SK-N-SH (cell line): ENCODE data around the gene SETBP1. TPM values are rescaled to one million over a fixed set of nuclear protein-coding genes. Genes with fewer than 3 reads are reported as not detected.

ENCODE experiments used
- CTCF ChIA-PET: fragments of 300-600, 350-600 bp; formaldehyde crosslinking; extraction: SDS; loops from one replicate; lab custom pipeline; 2021; lab: Yijun Ruan, JAX
- POLR2A ChIA-PET: fragments of 350-600 bp; sonication (Branson Sonifier 250); formaldehyde crosslinking; extraction: SDS; loops from one replicate; lab custom pipeline; 2020; ENCODE audit warnings: antibody characterized with exemption, inconsistent platforms; lab: Yijun Ruan, JAX
- DNase-seq: peaks from one replicate; pipeline ENCODE4 v3.0.0; 2012
- H2AFZ ChIP-seq: fragments of 200-600 bp; sonication (generic); 2 replicates; pipeline ENCODE4 v1.8.1; 2016; ENCODE audit warnings: antibody characterized with exemption, mild to moderate bottlenecking, low read depth
- H3F3A ChIP-seq: fragments of 200-600 bp; sonication (generic); replicated peaks from 2 replicates; pipeline ENCODE3; 2016; ENCODE audit warnings: antibody characterized with exemption, mild to moderate bottlenecking; ENCODE audit not compliant: insufficient read depth
- H3K27ac ChIP-seq, 2 experiments: fragments of 200-500 bp in 1 of 2; fragments of 200-600 bp in 1 of 2; sonication (Bioruptor generic) in 1 of 2; sonication (generic), shearing (Covaris generic) in 1 of 2; 2 replicates each; pipeline versions ENCODE4 v1.5.1 to v1.6.1; 2014 to 2016; ENCODE audit warnings: low read depth in 2 of 2, inconsistent platforms in 1 of 2, low read length in 1 of 2, mild to moderate bottlenecking in 1 of 2, mixed read lengths in 1 of 2
- H3K27me3 ChIP-seq: fragments of 200-600 bp; sonication (generic), shearing (Covaris generic); 2 replicates; pipeline ENCODE4 v1.6.1; 2016; ENCODE audit warnings: mixed run types; ENCODE audit not compliant: insufficient read depth
- H3K36me3 ChIP-seq, 2 experiments: fragments of 200-500 bp in 1 of 2; fragments of 200-600 bp in 1 of 2; sonication (Bioruptor generic) in 1 of 2; sonication (generic) in 1 of 2; replicated peaks in 1 of 2; 2 replicates each; pipeline versions ENCODE3 to v1.5.1; 2014 to 2016; ENCODE audit warnings: low read length in 1 of 2, mild to moderate bottlenecking in 1 of 2; ENCODE audit not compliant: insufficient read depth in 2 of 2, control insufficient read depth in 1 of 2
- H3K4me1 ChIP-seq, 2 experiments: fragments of 200-500 bp in 1 of 2; fragments of 200-600 bp in 1 of 2; sonication (Bioruptor generic) in 1 of 2; sonication (generic), shearing (Covaris generic) in 1 of 2; 2 replicates each; pipeline versions ENCODE4 v1.5.1 to v1.6.1; 2014 to 2016; ENCODE audit warnings: low read depth in 1 of 2, low read length in 1 of 2, mixed run types in 1 of 2; ENCODE audit not compliant: insufficient read depth in 2 of 2, control insufficient read depth in 1 of 2
- H3K4me2 ChIP-seq: fragments of 200-600 bp; sonication (generic), shearing (Covaris generic); 2 replicates; pipeline ENCODE4 v1.6.1; 2017; ENCODE audit warnings: mixed run types
- H3K4me3 ChIP-seq, 2 experiments: fragments of 200-500 bp in 1 of 2; fragments of 200-600 bp in 1 of 2; sonication (Bioruptor generic) in 1 of 2; sonication (generic), shearing (Covaris generic) in 1 of 2; 2 replicates each; pipeline versions ENCODE4 v1.5.1 to v1.8.1; 2014 to 2016; ENCODE audit warnings: low read depth in 2 of 2, inconsistent platforms in 1 of 2, low read length in 1 of 2, mild to moderate bottlenecking in 1 of 2, mixed read lengths in 1 of 2, moderate library complexity in 1 of 2
- H3K79me2 ChIP-seq: fragments of 200-600 bp; sonication (generic); 2 replicates; pipeline ENCODE4 v1.8.1; 2017; ENCODE audit warnings: mild to moderate bottlenecking; ENCODE audit not compliant: insufficient read depth
- H3K9ac ChIP-seq: fragments of 200-600 bp; sonication (generic); 2 replicates; pipeline ENCODE4 v1.6.1; 2017; ENCODE audit warnings: mixed run types
- H3K9me2 ChIP-seq: fragments of 200-600 bp; sonication (generic); 2 replicates; pipeline ENCODE4 v1.6.1; 2017; ENCODE audit warnings: mixed run types
- H3K9me3 ChIP-seq: fragments of 200-600 bp; sonication (generic); 2 replicates; pipeline ENCODE4 v1.6.1; 2017; ENCODE audit warnings: mixed run types, mild to moderate bottlenecking, moderate library complexity
- H4K20me1 ChIP-seq: fragments of 200-600 bp; sonication (generic); 2 replicates; pipeline ENCODE4 v1.6.1; 2017; ENCODE audit warnings: mild to moderate bottlenecking, mixed run types; ENCODE audit not compliant: insufficient read depth
- CHD2 ChIP-seq: fragments of 150-350 bp; IDR thresholded peaks from 2 replicates; pipeline ENCODE4 v1.6.1; 2018; ENCODE audit warnings: low read length; ENCODE audit not compliant: partially characterized antibody
- FOSL2 ChIP-seq: IDR thresholded peaks from 2 replicates; pipeline ENCODE4 v1.4.0; 2012; ENCODE audit warnings: low read depth, mild to moderate bottlenecking, moderate library complexity, borderline replicate concordance
- GATA2 ChIP-seq: sonication (generic); formaldehyde crosslinking; IDR thresholded peaks from 2 replicates; pipeline ENCODE4 v1.5.0; 2020; ENCODE audit warnings: mild to moderate bottlenecking, missing genetic modification reagents
- MEF2A ChIP-seq: IDR thresholded peaks from 2 replicates; pipeline ENCODE4 v1.4.0; 2012; ENCODE audit warnings: low read depth, borderline replicate concordance
- MXI1 ChIP-seq: IDR thresholded peaks from 2 replicates; pipeline ENCODE4 v1.6.1; 2012; ENCODE audit warnings: mild to moderate bottlenecking, low read depth, low read length, improper control_type of control experiment
- NFIC ChIP-seq: IDR thresholded peaks from 2 replicates; pipeline ENCODE4 v1.4.0; 2012; ENCODE audit warnings: borderline replicate concordance
- RAD21 ChIP-seq: IDR thresholded peaks from 2 replicates; pipeline ENCODE4 v1.6.1; 2012; ENCODE audit warnings: mild to moderate bottlenecking, low read length
- RCOR1 ChIP-seq: fragments of 150-350 bp; IDR thresholded peaks from 2 replicates; pipeline ENCODE4 v1.6.1; 2017; ENCODE audit warnings: antibody characterized with exemption, low read length
- RXRA ChIP-seq: IDR thresholded peaks from 2 replicates; pipeline ENCODE4 v1.4.0; 2012; ENCODE audit warnings: low read depth, mild to moderate bottlenecking, borderline replicate concordance
- SIN3A ChIP-seq: IDR thresholded peaks from 2 replicates; pipeline ENCODE4 v1.6.1; 2012; ENCODE audit warnings: low read depth, mild to moderate bottlenecking, low read length, moderate library complexity, borderline replicate concordance
- SMC3 ChIP-seq: IDR thresholded peaks from 2 replicates; pipeline ENCODE4 v1.6.1; 2012; ENCODE audit warnings: low read depth, low read length, improper control_type of control experiment
- TCF12 ChIP-seq: IDR thresholded peaks from 2 replicates; pipeline ENCODE4 v1.4.0; 2012
- TEAD4 ChIP-seq: IDR thresholded peaks from 2 replicates; pipeline ENCODE4 v1.4.0; 2012; ENCODE audit warnings: mild to moderate bottlenecking, borderline replicate concordance; ENCODE audit not compliant: insufficient read depth
- WGBS: methylation state at CpG from one replicate; pipeline ENCODE4 v1.1.6; 2017; ENCODE audit warnings: low lambda C conversion rate; 5-methylcytosine and 5-hydroxymethylcytosine counted together
- polyA plus RNA-seq, 3 experiments: library from polyadenylated mRNA; depleted of rRNA; stranded (reverse); fragments of >200 nt; gene quantifications; 2 replicates each; pipeline ENCODE4 v1.2.3, GENCODE V29; 2012
- TF ChIP-seq, protein P1 (sequence below): IDR thresholded peaks from 2 replicates; pipeline ENCODE4 v1.4.0; 2012; ENCODE audit warnings: low read depth
- TF ChIP-seq, protein P2 (sequence below): fragments of 200-600 bp; sonication (generic); IDR thresholded peaks from 2 replicates; pipeline ENCODE4 v1.6.1; 2017; ENCODE audit warnings: antibody characterized with exemption, mild to moderate bottlenecking, moderate library complexity
- TF ChIP-seq, protein P3 (sequence below): IDR thresholded peaks from 2 replicates; pipeline ENCODE4; 2012

The SETBP1 gene
- polyA plus RNA-seq, 1 of the 3 experiments (the other 2 are of a cell fraction), result 3.0 TPM

DNA sequence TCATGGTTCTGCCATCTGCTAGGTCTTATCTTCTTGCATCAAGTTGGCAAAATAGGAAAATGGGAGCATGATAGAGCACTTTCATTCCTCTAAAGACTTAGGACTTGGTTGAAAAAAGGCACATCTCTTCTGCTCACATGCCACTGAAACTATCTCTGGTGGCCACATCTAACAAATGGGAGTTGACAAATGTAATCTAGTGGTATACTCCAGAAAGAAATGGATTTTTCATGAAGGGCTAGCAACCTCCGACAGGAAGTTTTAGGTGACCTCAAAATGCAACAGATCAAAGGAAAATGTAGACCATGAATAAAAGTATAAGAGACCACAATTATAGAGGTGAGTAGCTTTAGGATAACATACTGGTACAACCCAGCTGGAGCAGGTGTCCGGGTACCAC lies 224.1 kb downstream of the SETBP1 start:
- no peaks in the 10 kb centered on the region for H4K20me1 ChIP-seq
- no peaks in the 10 kb centered on the region for H3K9me3 ChIP-seq
- no peak for DNase-seq
- no peaks in the 10 kb centered on the region for H3K9me2 ChIP-seq
- H3K36me3 ChIP-seq, result no peaks in the 10 kb centered on the region
- ChIA-PET POLR2A (no interaction called here), CTCF (no interaction called here)
- no peak overlapping the region for H3K27ac ChIP-seq
- WGBS, result 88% methylated on average over 2 of the region's 2 CpGs
- H2AFZ ChIP-seq, result no peak overlapping the region
- no peak overlapping the region for H3K4me2 ChIP-seq
- no peak overlapping the region for H3K9ac ChIP-seq
- H3K27me3 ChIP-seq, result no peaks in the 10 kb centered on the region
- no peaks in the 10 kb centered on the region for H3K4me1 ChIP-seq
- H3K4me3 ChIP-seq, result no peak overlapping the region
- H3F3A ChIP-seq, result no peaks in the 10 kb centered on the region
- TF ChIP-seq FOSL2 (no peak), NFIC (no peak), RCOR1 (no peak), RAD21 (no peak), SMC3 (no peak), GATA2 (no peak), RXRA (no peak), SIN3A (no peak), CHD2 (no peak), MXI1 (no peak), TEAD4 (no peak)
- TF ChIP-seq, protein P1, sequence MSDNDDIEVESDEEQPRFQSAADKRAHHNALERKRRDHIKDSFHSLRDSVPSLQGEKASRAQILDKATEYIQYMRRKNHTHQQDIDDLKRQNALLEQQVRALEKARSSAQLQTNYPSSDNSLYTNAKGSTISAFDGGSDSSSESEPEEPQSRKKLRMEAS, result no peak
- TF ChIP-seq, protein P2, sequence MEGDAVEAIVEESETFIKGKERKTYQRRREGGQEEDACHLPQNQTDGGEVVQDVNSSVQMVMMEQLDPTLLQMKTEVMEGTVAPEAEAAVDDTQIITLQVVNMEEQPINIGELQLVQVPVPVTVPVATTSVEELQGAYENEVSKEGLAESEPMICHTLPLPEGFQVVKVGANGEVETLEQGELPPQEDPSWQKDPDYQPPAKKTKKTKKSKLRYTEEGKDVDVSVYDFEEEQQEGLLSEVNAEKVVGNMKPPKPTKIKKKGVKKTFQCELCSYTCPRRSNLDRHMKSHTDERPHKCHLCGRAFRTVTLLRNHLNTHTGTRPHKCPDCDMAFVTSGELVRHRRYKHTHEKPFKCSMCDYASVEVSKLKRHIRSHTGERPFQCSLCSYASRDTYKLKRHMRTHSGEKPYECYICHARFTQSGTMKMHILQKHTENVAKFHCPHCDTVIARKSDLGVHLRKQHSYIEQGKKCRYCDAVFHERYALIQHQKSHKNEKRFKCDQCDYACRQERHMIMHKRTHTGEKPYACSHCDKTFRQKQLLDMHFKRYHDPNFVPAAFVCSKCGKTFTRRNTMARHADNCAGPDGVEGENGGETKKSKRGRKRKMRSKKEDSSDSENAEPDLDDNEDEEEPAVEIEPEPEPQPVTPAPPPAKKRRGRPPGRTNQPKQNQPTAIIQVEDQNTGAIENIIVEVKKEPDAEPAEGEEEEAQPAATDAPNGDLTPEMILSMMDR, result no peak
- H3K79me2 ChIP-seq, result no peaks in the 10 kb centered on the region

DNA sequence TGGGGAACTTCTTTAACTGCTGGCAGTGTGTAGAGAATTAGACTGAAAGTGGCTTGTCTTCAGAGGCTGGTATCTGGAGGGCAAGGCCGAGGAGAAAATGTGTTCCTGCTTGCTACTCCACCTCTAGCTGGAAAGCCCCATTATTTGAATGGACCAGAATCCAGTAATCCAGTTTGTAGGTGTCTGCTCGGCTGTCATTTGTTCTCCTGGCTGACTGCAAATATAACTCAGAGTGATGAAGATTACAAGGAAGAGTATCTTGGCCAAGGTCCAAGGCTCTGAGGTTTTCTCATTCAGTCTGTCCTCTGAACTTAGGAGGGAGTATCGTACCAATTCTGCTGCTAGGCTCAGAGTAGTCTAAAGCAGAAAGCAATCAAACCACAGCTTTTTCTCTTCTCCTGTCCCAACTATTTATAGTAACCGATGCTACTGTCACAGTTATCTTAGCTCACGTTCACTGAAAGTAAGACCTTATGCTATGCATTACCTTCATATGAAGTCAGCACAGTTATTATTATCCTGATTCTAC lies 228.6 kb downstream of the SETBP1 start:
- Histone ChIP-seq H2AFZ (no peak overlapping the region; the same call in 1 of the 2 replicates), H3K4me1 (no peaks in the 10 kb centered on the region), H3K4me3 (no peak overlapping the region), H3K9me2 (no peaks in the 10 kb centered on the region), H3K9me3 (no peaks in the 10 kb centered on the region), H3K79me2 (no peaks in the 10 kb centered on the region), H3K4me2 (no peak overlapping the region), H3K9ac (no peak overlapping the region), H4K20me1 (no peaks in the 10 kb centered on the region), H3F3A (no peaks in the 10 kb centered on the region), H3K36me3 (no peaks in the 10 kb centered on the region), H3K27me3 (no peaks in the 10 kb centered on the region), H3K27ac (no peak overlapping the region)
- 92% methylated on average over 5 of the region's 5 CpGs for WGBS
- POLR2A ChIA-PET, result no interaction called here
- DNase-seq, result no peak
- CTCF ChIA-PET, result interaction anchor here (0.5 to 1.3 kb wide), 3 partner anchors 10 to 129 kb away, joined by 3 to 4 read pairs (median 3); no protein-coding TSS in a partner anchor
- TF ChIP-seq, protein P3, sequence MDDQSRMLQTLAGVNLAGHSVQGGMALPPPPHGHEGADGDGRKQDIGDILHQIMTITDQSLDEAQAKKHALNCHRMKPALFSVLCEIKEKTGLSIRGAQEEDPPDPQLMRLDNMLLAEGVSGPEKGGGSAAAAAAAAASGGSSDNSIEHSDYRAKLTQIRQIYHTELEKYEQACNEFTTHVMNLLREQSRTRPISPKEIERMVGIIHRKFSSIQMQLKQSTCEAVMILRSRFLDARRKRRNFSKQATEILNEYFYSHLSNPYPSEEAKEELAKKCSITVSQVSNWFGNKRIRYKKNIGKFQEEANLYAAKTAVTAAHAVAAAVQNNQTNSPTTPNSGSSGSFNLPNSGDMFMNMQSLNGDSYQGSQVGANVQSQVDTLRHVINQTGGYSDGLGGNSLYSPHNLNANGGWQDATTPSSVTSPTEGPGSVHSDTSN, result peak; percentile 15; the same call in 1 of the 2 replicates
- TF ChIP-seq MEF2A (no peak), TCF12 (no peak)
